Stomach smooth muscle (tissue), 2 donors: ENCODE data around the gene CAPN1.

Experiments used
- H3K27ac ChIP-seq: one replicate; pipeline ENCODE4 v1.7.0; 2013; ENCODE audit warnings: mild to moderate bottlenecking, low read length, inconsistent platforms
- H3K27me3 ChIP-seq, 2 donors: one replicate each; pipeline ENCODE4 v1.7.0; 2013; ENCODE audit warnings: low read length in 2 of 2; ENCODE audit not compliant: insufficient read depth in 2 of 2, control insufficient read depth in 1 of 2
- H3K36me3 ChIP-seq, 2 donors: one replicate each; pipeline ENCODE4 v1.7.0; 2013; ENCODE audit warnings: low read length in 2 of 2; ENCODE audit not compliant: control insufficient read depth in 2 of 2, insufficient read depth in 2 of 2
- H3K4me1 ChIP-seq: one replicate; pipeline ENCODE4 v1.7.0; 2013; ENCODE audit warnings: low read length; ENCODE audit not compliant: control insufficient read depth, insufficient read depth
- H3K4me3 ChIP-seq, 2 donors: one replicate each; pipeline ENCODE4 v1.7.0; 2013; ENCODE audit warnings: low read length in 2 of 2
- H3K9ac ChIP-seq, 2 donors: one replicate each; pipeline ENCODE4 v1.7.0; 2013; ENCODE audit warnings: low read length in 2 of 2, mild to moderate bottlenecking in 1 of 2
- H3K9me3 ChIP-seq, 2 donors: one replicate each; pipeline ENCODE4 v1.7.0; 2013; ENCODE audit warnings: low read length in 2 of 2; ENCODE audit not compliant: control insufficient read depth in 2 of 2
- donor health status: healthy.
- donor health status: Pancreatic carcinoma.

The CAPN1 gene

GRCh38 chr11:65204646-65205601 lies 23.2 kb downstream of the CAPN1 start:
- H3K27me3 ChIP-seq = no peaks in the 10 kb centered on the region
- no peak overlapping the region for H3K4me3 ChIP-seq
- no peak overlapping the region for H3K27ac ChIP-seq
- no peaks in the 10 kb centered on the region for H3K4me1 ChIP-seq
- no peak overlapping the region for H3K9ac ChIP-seq
- H3K9me3 ChIP-seq = no peaks in the 10 kb centered on the region
- H3K36me3 ChIP-seq = peaks cover 30 to 49% of the 10 kb centered on the region in 2 donors

DNA sequence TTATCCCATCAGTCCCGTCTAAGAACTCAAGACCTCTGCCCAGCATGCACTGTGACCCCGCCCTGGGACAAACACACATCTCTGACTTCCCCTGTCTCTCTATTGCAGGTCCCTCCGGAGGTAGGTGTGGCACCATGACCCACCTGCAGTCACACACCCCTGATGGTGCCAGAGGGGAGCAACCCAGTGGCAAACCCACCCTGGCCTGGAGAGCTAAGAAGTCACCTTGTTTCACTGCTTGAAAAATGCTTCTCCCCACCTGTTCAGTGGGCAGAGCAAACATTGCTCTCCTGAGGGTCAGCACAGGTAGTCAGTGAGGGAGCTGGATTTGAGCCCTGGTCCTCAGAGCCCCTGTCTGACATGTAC lies 23.9 kb downstream of the CAPN1 start:
- no peaks in the 10 kb centered on the region for H3K9me3 ChIP-seq
- H3K4me1 ChIP-seq = no peaks in the 10 kb centered on the region
- no peaks in the 10 kb centered on the region for H3K27me3 ChIP-seq
- no peak overlapping the region for H3K9ac ChIP-seq
- H3K4me3 ChIP-seq = no peak overlapping the region
- no peak overlapping the region for H3K27ac ChIP-seq
- peaks cover 34 to 50% of the 10 kb centered on the region in 2 donors for H3K36me3 ChIP-seq

- H3K27ac ChIP-seq = no peak overlapping the region
- no peak overlapping the region for H3K9ac ChIP-seq
Measured at GRCh38 chr11:65206441-65206841, 24.7 kb downstream of the CAPN1 start.

DNA sequence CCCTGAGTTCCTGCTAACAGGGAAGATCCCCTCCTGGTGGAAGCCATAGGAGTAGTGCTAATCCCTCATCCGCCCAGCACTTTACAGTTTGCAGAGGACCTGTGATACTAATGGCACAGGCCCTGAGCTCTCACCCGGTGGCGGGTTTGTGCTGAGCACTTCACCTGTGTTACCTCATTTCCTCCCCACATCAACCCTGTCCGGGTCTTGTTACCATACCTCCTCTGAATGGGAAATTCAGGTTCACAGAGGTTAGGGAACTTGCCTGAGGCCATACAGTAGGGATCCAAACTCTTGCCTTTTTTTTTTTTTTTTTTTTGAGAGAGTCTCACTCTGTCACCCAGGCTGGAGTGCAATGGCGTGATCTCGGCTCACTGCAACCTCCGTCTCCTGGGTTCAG lies 25.2 kb downstream of the CAPN1 start:
- H3K36me3 ChIP-seq = peaks cover 37 to 53% of the 10 kb centered on the region in 2 donors
- H3K4me3 ChIP-seq = no peak overlapping the region
- H3K9ac ChIP-seq = no peak overlapping the region
- no peaks in the 10 kb centered on the region for H3K4me1 ChIP-seq
- H3K9me3 ChIP-seq = no peaks in the 10 kb centered on the region
- no peaks in the 10 kb centered on the region for H3K27me3 ChIP-seq
- H3K27ac ChIP-seq = no peak overlapping the region

More at GRCh38 chr11:65206441-65206841, 24.7 kb downstream of the CAPN1 start:
- H3K4me1 ChIP-seq = no peaks in the 10 kb centered on the region
- no peaks in the 10 kb centered on the region for H3K27me3 ChIP-seq
- H3K4me3 ChIP-seq = no peak overlapping the region
- H3K9me3 ChIP-seq = no peaks in the 10 kb centered on the region
- peaks cover 37 to 51% of the 10 kb centered on the region in 2 donors for H3K36me3 ChIP-seq

GRCh38 chr11:65207918-65208784 lies 26.4 kb downstream of the CAPN1 start:
- H3K4me3 ChIP-seq = no peak overlapping the region
- H3K9ac ChIP-seq = no peak overlapping the region
- peaks cover 37 to 53% of the 10 kb centered on the region in 2 donors for H3K36me3 ChIP-seq
- no peaks in the 10 kb centered on the region for H3K9me3 ChIP-seq
- H3K27me3 ChIP-seq = no peaks in the 10 kb centered on the region
- no peaks in the 10 kb centered on the region for H3K4me1 ChIP-seq
- H3K27ac ChIP-seq = no peak overlapping the region

- no peak overlapping the region for H3K9ac ChIP-seq
- no peak overlapping the region for H3K27ac ChIP-seq
- H3K9me3 ChIP-seq = no peaks in the 10 kb centered on the region
- peaks cover 37 to 52% of the 10 kb centered on the region in 2 donors for H3K36me3 ChIP-seq
- no peak overlapping the region for H3K4me3 ChIP-seq
- no peaks in the 10 kb centered on the region for H3K4me1 ChIP-seq
- H3K27me3 ChIP-seq = no peaks in the 10 kb centered on the region
Measured at GRCh38 chr11:65208785-65209710, 27.3 kb downstream of the CAPN1 start.

- H3K4me3 ChIP-seq = no peak overlapping the region
- no peak overlapping the region for H3K9ac ChIP-seq
- no peaks in the 10 kb centered on the region for H3K9me3 ChIP-seq
- H3K27me3 ChIP-seq = no peaks in the 10 kb centered on the region
- H3K27ac ChIP-seq = no peak overlapping the region
- no peaks in the 10 kb centered on the region for H3K4me1 ChIP-seq
- peaks cover 37 to 47% of the 10 kb centered on the region in 2 donors for H3K36me3 ChIP-seq
Measured at GRCh38 chr11:65209711-65210360, 28.1 kb downstream of the CAPN1 start.

GRCh38 chr11:65210361-65210731 lies 28.6 kb downstream of the CAPN1 start:
- Histone ChIP-seq H3K27me3 (no peaks in the 10 kb centered on the region), H3K27ac (no peak overlapping the region), H3K36me3 (peaks cover 34 to 42% of the 10 kb centered on the region in 2 donors), H3K4me1 (no peaks in the 10 kb centered on the region), H3K4me3 (no peak overlapping the region), H3K9me3 (no peaks in the 10 kb centered on the region), H3K9ac (no peak overlapping the region)

DNA sequence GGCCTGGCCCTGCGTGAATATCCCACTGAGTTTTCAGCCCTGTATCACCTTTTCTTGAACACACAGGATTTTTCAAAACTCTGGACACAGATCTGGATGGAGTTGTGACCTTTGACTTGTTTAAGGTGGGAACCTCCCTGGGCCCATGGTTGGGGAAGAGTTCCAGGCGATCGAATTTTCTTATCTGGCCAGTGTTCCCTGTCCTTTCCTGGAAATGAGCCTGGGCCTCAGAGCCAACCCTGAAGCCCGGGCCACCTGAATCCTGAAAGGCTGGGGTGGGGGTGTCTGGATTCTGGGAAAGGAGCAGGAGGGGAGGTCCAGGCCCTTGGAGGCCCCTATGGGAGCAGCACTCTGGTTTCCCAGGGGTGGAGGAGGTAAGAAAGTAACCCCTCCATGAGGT lies 29.0 kb downstream of the CAPN1 start:
- H3K4me1 ChIP-seq = no peaks in the 10 kb centered on the region
- peaks cover 30 to 38% of the 10 kb centered on the region in 2 donors for H3K36me3 ChIP-seq
- H3K27ac ChIP-seq = no peak overlapping the region
- H3K9me3 ChIP-seq = no peaks in the 10 kb centered on the region
- H3K9ac ChIP-seq = no peak overlapping the region
- H3K27me3 ChIP-seq = no peaks in the 10 kb centered on the region
- H3K4me3 ChIP-seq = no peak overlapping the region
